GM12878 (cell line): Measurements from ENCODE around the gene USP10.

Experiments used
- CREB1 ChIP-seq: IDR thresholded peaks from 2 replicates; pipeline ENCODE4 v1.6.1; 2012; ENCODE audit warnings: low read depth, mild to moderate bottlenecking, inconsistent platforms
- EED ChIP-seq: sonication (generic); IDR thresholded peaks from 2 replicates; pipeline ENCODE4 v1.6.1; 2016; ENCODE audit warnings: antibody characterized with exemption, low read depth
- ESRRA ChIP-seq: IDR thresholded peaks from 2 replicates; pipeline ENCODE4 v1.6.1; 2012; ENCODE audit warnings: mild to moderate bottlenecking, low read length, improper control_type of control experiment
- IRF3 ChIP-seq: fragments of 450-650 bp; IDR thresholded peaks from 2 replicates; pipeline ENCODE4 v1.6.1; 2014; ENCODE audit warnings: mild to moderate bottlenecking
- PBX3 ChIP-seq: IDR thresholded peaks from 2 replicates; pipeline ENCODE4 v1.6.1; 2011; ENCODE audit warnings: mild to moderate bottlenecking, low read depth, low read length, moderate library complexity; ENCODE audit not compliant: insufficient replicate concordance
- POLR2AphosphoS5 ChIP-seq: IDR thresholded peaks from 2 replicates; pipeline ENCODE4 v1.6.1; 2011; ENCODE audit warnings: mild to moderate bottlenecking, low read length, inconsistent platforms
- SMC3 ChIP-seq: IDR thresholded peaks from 2 replicates; pipeline ENCODE4 v1.6.1; 2011; ENCODE audit warnings: low read length, improper control_type of control experiment, borderline replicate concordance
- TCF12 ChIP-seq: IDR thresholded peaks from 2 replicates; pipeline ENCODE4 v1.6.1; 2011; ENCODE audit warnings: low read depth, mild to moderate bottlenecking, low read length
- USF2 ChIP-seq: IDR thresholded peaks from 2 replicates; pipeline ENCODE4 v1.6.1; 2011; ENCODE audit warnings: low read depth, low read length, improper control_type of control experiment, borderline replicate concordance
- YY1 ChIP-seq: IDR thresholded peaks from 2 replicates; pipeline ENCODE4 v1.6.1; 2011; ENCODE audit warnings: low read depth, mild to moderate bottlenecking, low read length
- ZSCAN29 ChIP-seq: fragments of 450-650 bp; IDR thresholded peaks from 2 replicates; pipeline ENCODE4 v1.6.1; 2017; ENCODE audit warnings: mild to moderate bottlenecking, moderate library complexity

DNA sequence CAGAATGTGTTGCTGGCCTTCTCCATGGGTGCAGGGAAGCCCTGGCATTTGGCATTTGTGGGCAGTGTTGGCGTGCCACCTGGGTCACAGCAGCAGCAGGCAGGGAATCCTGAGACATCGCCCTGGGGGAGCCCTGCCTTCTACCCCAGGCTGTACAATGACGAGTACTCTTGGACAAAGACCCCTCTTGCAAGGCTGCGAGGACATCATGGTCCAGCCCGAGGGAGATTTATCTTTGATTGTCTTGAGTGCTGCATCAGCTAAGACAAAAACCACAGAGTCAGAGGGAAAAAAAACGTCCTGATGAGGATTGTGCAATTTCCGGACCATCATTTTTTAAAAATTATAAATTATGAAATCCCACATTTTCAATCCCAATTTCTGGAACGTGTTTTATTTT, 123.7 kb downstream of the USP10 start:
- TF ChIP-seq IRF3, result no peak
- no peak for TF ChIP-seq YY1
- no peak for TF ChIP-seq EED
- TF ChIP-seq POLR2AphosphoS5, result no peak
- no peak for TF ChIP-seq USF2
- TF ChIP-seq ZSCAN29, result no peak
- TF ChIP-seq SMC3, result no peak
- no peak for TF ChIP-seq ESRRA
- no peak for TF ChIP-seq TCF12
- no peak for TF ChIP-seq PBX3
- TF ChIP-seq CREB1, result no peak
